RWPE2 (cell line): ENCODE measurements around the gene PLPP3.

Experiments
- ATAC-seq: fragments of 200-7000 bp; cut with Tn5 transposase; 3 replicates; pipeline ENCODE4 v1.9.1; 2021; ENCODE audit warnings: low read depth
- DNase-seq: peaks from one replicate; pipeline ENCODE4 v3.0.0-alpha.2; 2020; ENCODE audit warnings: low spot score
- H3K27ac ChIP-seq: fragments of 450-650 bp; 2 replicates; pipeline ENCODE4 v1.5.1; 2017; ENCODE audit warnings: mild to moderate bottlenecking; ENCODE audit not compliant: poor library complexity, severe bottlenecking
- H3K27me3 ChIP-seq: fragments of 250-450 bp; sonication (Bioruptor Pico); 2 replicates; pipeline ENCODE4 v1.5.1; 2021; ENCODE audit warnings: mild to moderate bottlenecking, moderate library complexity; ENCODE audit not compliant: insufficient read depth, poor library complexity, severe bottlenecking
- H3K36me3 ChIP-seq: fragments of 250-450 bp; sonication (Bioruptor Pico); 2 replicates; pipeline ENCODE4 v1.5.1; 2020; ENCODE audit warnings: low read depth, mild to moderate bottlenecking, moderate library complexity
- H3K4me1 ChIP-seq: fragments of 250-450 bp; sonication (Bioruptor Pico); 2 replicates; pipeline ENCODE4 v1.5.1; 2021; ENCODE audit warnings: mild to moderate bottlenecking, moderate library complexity; ENCODE audit not compliant: insufficient read depth, poor library complexity, severe bottlenecking
- H3K4me3 ChIP-seq: fragments of 250-450 bp; sonication (Bioruptor Pico); 2 replicates; pipeline ENCODE4 v1.5.1; 2021; ENCODE audit warnings: mild to moderate bottlenecking, moderate library complexity; ENCODE audit not compliant: severe bottlenecking
- H3K9me3 ChIP-seq: fragments of 250-450 bp; sonication (Bioruptor Pico); 2 replicates; pipeline ENCODE4 v1.5.1; 2021; ENCODE audit warnings: mild to moderate bottlenecking, moderate library complexity; ENCODE audit not compliant: severe bottlenecking
- CTCF ChIP-seq: fragments of 450-650 bp; IDR thresholded peaks from one replicate; pipeline ENCODE4 v1.5.1; 2017; ENCODE audit warnings: mild to moderate bottlenecking, moderate library complexity; ENCODE audit not compliant: poor library complexity, severe bottlenecking

Gene PLPP3

GRCh38 chr1:56473582-56474270 lies 105.6 kb downstream of the PLPP3 start:
- H3K4me1 ChIP-seq = peaks cover 4% of the 10 kb centered on the region
- H3K27me3 ChIP-seq = no peaks in the 10 kb centered on the region
- DNase-seq = no peak
- no peaks in the 10 kb centered on the region for H3K36me3 ChIP-seq
- no peak overlapping the region for H3K4me3 ChIP-seq
- H3K9me3 ChIP-seq = no peaks in the 10 kb centered on the region
- TF ChIP-seq CTCF = no peak
- no peak overlapping the region for H3K27ac ChIP-seq
- ATAC-seq = no peak

- no peak for TF ChIP-seq CTCF
- ATAC-seq = no peak
- no peaks in the 10 kb centered on the region for H3K27me3 ChIP-seq
These were observed 106.5 kb downstream of the PLPP3 start for GRCh38 chr1:56472860-56473259.

GRCh38 chr1:56469640-56470371 lies 109.6 kb downstream of the PLPP3 start:
- Histone ChIP-seq H3K36me3 (no peaks in the 10 kb centered on the region), H3K4me3 (no peak overlapping the region), H3K27me3 (no peaks in the 10 kb centered on the region), H3K9me3 (no peaks in the 10 kb centered on the region), H3K27ac (no peak overlapping the region), H3K4me1 (no peaks in the 10 kb centered on the region)
- TF ChIP-seq CTCF = no peak
- ATAC-seq (peak; percentile 50; the same call in 1 of the 3 replicates), DNase-seq (no peak)

More at GRCh38 chr1:56472860-56473259, 106.5 kb downstream of the PLPP3 start:
- Histone ChIP-seq H3K9me3 (no peaks in the 10 kb centered on the region), H3K4me1 (peaks cover 1% of the 10 kb centered on the region), H3K4me3 (no peak overlapping the region), H3K36me3 (no peaks in the 10 kb centered on the region), H3K27ac (no peak overlapping the region)
- DNase-seq = no peak

GRCh38 chr1:56468518-56468917 lies 110.8 kb downstream of the PLPP3 start:
- TF ChIP-seq CTCF = no peak
- H3K27me3 ChIP-seq = no peaks in the 10 kb centered on the region
- H3K27ac ChIP-seq = no peak overlapping the region
- H3K4me1 ChIP-seq = no peaks in the 10 kb centered on the region
- H3K9me3 ChIP-seq = no peaks in the 10 kb centered on the region
- no peaks in the 10 kb centered on the region for H3K36me3 ChIP-seq
- ATAC-seq = no peak
- no peak overlapping the region for H3K4me3 ChIP-seq
- DNase-seq = no peak

GRCh38 chr1:56466538-56466937 lies 112.8 kb downstream of the PLPP3 start:
- no peaks in the 10 kb centered on the region for H3K4me1 ChIP-seq
- TF ChIP-seq CTCF = no peak
- no peaks in the 10 kb centered on the region for H3K36me3 ChIP-seq
- H3K9me3 ChIP-seq = no peaks in the 10 kb centered on the region
- no peaks in the 10 kb centered on the region for H3K27me3 ChIP-seq
- no peak overlapping the region for H3K27ac ChIP-seq
- DNase-seq = no peak
- ATAC-seq = no peak
- no peak overlapping the region for H3K4me3 ChIP-seq
